ENCODE results near the gene DNAJC13. TPM values are rescaled to one million over a fixed set of nuclear protein-coding genes. Genes with fewer than 3 reads are reported as not detected.

The DNAJC13 gene
- total RNA-seq, 1 experiment from 2014 or later: 28.8 TPM

GRCh38 chr3:132519914-132520313, 102.6 kb downstream of the DNAJC13 start:
- RAD21 ChIA-PET (ENCODE audit: low non-redundant PET in 1 of 2, low total read pairs in 2 of 2, uncharacterized antibody in 2 of 2, unreplicated experiment in 2 of 2): no interaction called here
- POLR2A ChIA-PET: no interaction called here
- no peak for TF ChIP-seq ELF1 (IDR thresholded peaks at IDR 0.05; ENCODE audit: borderline replicate concordance, low read depth)
- no peak for TF ChIP-seq SP1 (IDR thresholded peaks at IDR 0.05; ENCODE audit: low read depth)
- TF ChIP-seq EZH2 (IDR thresholded peaks at IDR 0.05): no peak
- TF ChIP-seq TCF7L2 (IDR thresholded peaks at IDR 0.05; ENCODE audit: borderline replicate concordance, extremely low read depth, insufficient read depth, insufficient read length): no peak
- TF ChIP-seq SIN3A (IDR thresholded peaks at IDR 0.05; ENCODE audit: low read depth): no peak
- CTCF ChIA-PET: interaction anchor here (2.2 kb wide), 1 partner anchor 16 kb away, joined by 8 read pairs; no protein-coding TSS in a partner anchor
- no peaks in the 10 kb centered on the region for H3K9me2 ChIP-seq (ENCODE audit: insufficient read depth)
- H3K4me3 ChIP-seq (replicated peaks in 1 of 2; ENCODE audit: low read depth in 1 of 2, low read length in 2 of 2): no peak overlapping the region
- intact Hi-C loops (cut with micrococcal nuclease): no loop called here
- no peak overlapping the region for H3K4me2 ChIP-seq (ENCODE audit: low read length)
- H3K27me3 ChIP-seq (ENCODE audit: insufficient read depth, low read length): no peaks in the 10 kb centered on the region
- no peak for ATAC-seq
- no peaks in the 10 kb centered on the region for H3K9me3 ChIP-seq (ENCODE audit: control insufficient read depth in 1 of 2, insufficient read depth in 1 of 2, low read depth in 1 of 2, low read length in 2 of 2)
- no peak overlapping the region for H2AFZ ChIP-seq (ENCODE audit: low read depth, low read length, poor library complexity, severe bottlenecking)
- H3K79me2 ChIP-seq (ENCODE audit: insufficient read depth, low read length): no peaks in the 10 kb centered on the region
- no peak for DNase-seq (ENCODE audit: low read depth, low spot score)
- H3K27ac ChIP-seq (ENCODE audit: low read depth, low read length): no peak overlapping the region
- no peaks in the 10 kb centered on the region for H3K4me1 ChIP-seq (ENCODE audit: control insufficient read depth in 1 of 2, insufficient read depth in 2 of 2, low read length in 2 of 2)
- BruUV-seq (replicated peaks): no TSS peak
- no peaks in the 10 kb centered on the region for H4K20me1 ChIP-seq (ENCODE audit: insufficient read depth)
- no peak overlapping the region for H3K9ac ChIP-seq (ENCODE audit: low read length)
- peaks cover 3 to 7% of the 10 kb centered on the region in 2 experiments; a peak in 1 of 4 replicates for H3K36me3 ChIP-seq (ENCODE audit: control insufficient read depth in 1 of 2, insufficient read depth in 2 of 2, low read length in 2 of 2)

DNA sequence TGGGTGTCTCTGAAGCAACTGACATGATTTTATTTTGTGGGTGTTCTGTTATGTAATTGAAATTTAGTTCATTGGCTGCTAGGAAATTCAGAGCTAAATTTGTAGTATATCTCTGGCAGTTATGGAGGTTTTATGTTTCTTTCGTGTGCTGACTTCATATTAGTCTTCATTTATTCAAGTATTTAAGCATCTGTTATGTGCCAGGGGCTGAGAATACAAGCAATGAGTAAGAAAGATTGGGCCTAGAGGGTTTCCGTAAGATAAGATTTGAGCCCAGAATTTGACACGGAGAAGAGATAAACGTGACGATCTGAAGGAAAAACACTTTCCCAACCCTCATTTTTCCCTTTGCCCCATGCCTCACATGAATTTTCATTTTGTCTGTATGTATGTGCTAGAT, 104.6 kb downstream of the DNAJC13 start:
- Histone ChIP-seq H3K4me3 (replicated peaks in 1 of 2; ENCODE audit: low read depth in 1 of 2, low read length in 2 of 2) (no peak overlapping the region), H3K9ac (ENCODE audit: low read length) (no peak overlapping the region), H3K9me2 (ENCODE audit: insufficient read depth) (no peaks in the 10 kb centered on the region), H4K20me1 (ENCODE audit: insufficient read depth) (no peaks in the 10 kb centered on the region), H3K4me1 (ENCODE audit: control insufficient read depth in 1 of 2, insufficient read depth in 2 of 2, low read length in 2 of 2) (no peaks in the 10 kb centered on the region), H3K27me3 (ENCODE audit: insufficient read depth, low read length) (no peaks in the 10 kb centered on the region), H3K27ac (ENCODE audit: low read depth, low read length) (no peak overlapping the region), H3K79me2 (ENCODE audit: insufficient read depth, low read length) (no peaks in the 10 kb centered on the region), H3K36me3 (ENCODE audit: control insufficient read depth in 1 of 2, insufficient read depth in 2 of 2, low read length in 2 of 2) (peaks cover 0 to 11% of the 10 kb centered on the region in 2 experiments; a peak in 2 of 4 replicates), H3K9me3 (ENCODE audit: control insufficient read depth in 1 of 2, insufficient read depth in 1 of 2, low read depth in 1 of 2, low read length in 2 of 2) (no peaks in the 10 kb centered on the region), H2AFZ (ENCODE audit: low read depth, low read length, poor library complexity, severe bottlenecking) (no peak overlapping the region), H3K4me2 (ENCODE audit: low read length) (no peak overlapping the region)
- intact Hi-C loops (cut with micrococcal nuclease): no loop called here
- ChIA-PET RAD21 (ENCODE audit: low non-redundant PET in 1 of 2, low total read pairs in 2 of 2, uncharacterized antibody in 2 of 2, unreplicated experiment in 2 of 2) (no interaction called here), CTCF (interaction anchor here (2.2 kb wide), 1 partner anchor 14 kb away, joined by 8 read pairs; no protein-coding TSS in a partner anchor), POLR2A (no interaction called here)
- ATAC-seq: no peak
- DNase-seq (ENCODE audit: low read depth, low spot score): no peak
- TF ChIP-seq ELF1 (IDR thresholded peaks at IDR 0.05; ENCODE audit: borderline replicate concordance, low read depth): no peak
- no peak for TF ChIP-seq CBX3 (IDR thresholded peaks at IDR 0.05; ENCODE audit: low read depth)
- TF ChIP-seq SP1 (IDR thresholded peaks at IDR 0.05; ENCODE audit: low read depth): no peak
- no peak for TF ChIP-seq ZFX (IDR thresholded peaks at IDR 0.05)
- TF ChIP-seq POLR2A (IDR thresholded peaks at IDR 0.05; ENCODE audit: borderline replicate concordance, extremely low read depth, insufficient read depth, insufficient read length): no peak
- TF ChIP-seq TCF7L2 (IDR thresholded peaks at IDR 0.05; ENCODE audit: borderline replicate concordance, extremely low read depth, insufficient read depth, insufficient read length): no peak
- no peak for TF ChIP-seq JUND (IDR thresholded peaks at IDR 0.05)
- TF ChIP-seq ZNF274 (IDR thresholded peaks at IDR 0.05; ENCODE audit: low read depth, low read length): no peak
- no peak for TF ChIP-seq EGR1 (IDR thresholded peaks at IDR 0.05; ENCODE audit: low read depth)
- BruUV-seq (replicated peaks): no TSS peak
